Activated CD8-positive, alpha-beta T cell treated with anti-CD3 and anti-CD28 coated beads, Interleukin-2, amount 10 ng/mL, durations not matched to agents 7 days and 5 days (primary cell): ENCODE results near the gene IFT43. TPM values are rescaled to one million over a fixed set of nuclear protein-coding genes. Genes with fewer than 3 reads are reported as not detected.

Experiments used
- ATAC-seq: fragments of 150-1000 bp; cut with Tn5 transposase; one replicate; pipeline ENCODE4 v1.10.0; 2021; ENCODE audit warnings: moderate library complexity
- CTCF ChIA-PET: fragments of 350-600 bp; sonication (Branson Sonifier 250); formaldehyde crosslinking; loops from one replicate; lab custom pipeline; 2021; ENCODE audit warnings: antibody characterized with exemption; lab: Charles Lee
- POLR2A ChIA-PET: fragments of 350-600 bp; sonication (Branson Sonifier 250); formaldehyde crosslinking; loops from one replicate; lab custom pipeline; 2021; ENCODE audit warnings: antibody characterized with exemption; lab: Charles Lee
- DNase-seq: peaks from one replicate; pipeline ENCODE4 v3.0.0-alpha.2; 2020
- H3K27ac Mint-ChIP-seq: one replicate; pipeline ENCODE4 v1.8.0; 2021; ENCODE audit warnings: mild to moderate bottlenecking, mixed read lengths
- H3K27me3 Mint-ChIP-seq: one replicate; pipeline ENCODE4 v1.8.0; 2021; ENCODE audit warnings: low read depth, mixed read lengths
- H3K36me3 Mint-ChIP-seq: one replicate; pipeline ENCODE4 v1.8.0; 2021; ENCODE audit warnings: low read depth, mixed read lengths
- H3K4me1 Mint-ChIP-seq: one replicate; pipeline ENCODE4 v1.8.0; 2021; ENCODE audit warnings: low read depth, mixed read lengths
- H3K4me3 Mint-ChIP-seq: one replicate; pipeline ENCODE4 v1.8.0; 2021; ENCODE audit warnings: mild to moderate bottlenecking, mixed read lengths
- H3K9me3 Mint-ChIP-seq: one replicate; pipeline ENCODE4 v1.8.0; 2022; ENCODE audit warnings: mixed read lengths; ENCODE audit not compliant: insufficient read depth
- total RNA-seq, 2 experiments: library from RNA; stranded (reverse); gene quantifications; one replicate each; pipeline ENCODE4 v1.2.3, GENCODE V29; 2021

Gene IFT43
- total RNA-seq, 2 experiments from 2014 or later, result 5.3 to 5.9 TPM

- no peaks in the 10 kb centered on the region for H3K36me3 Mint-ChIP-seq
- H3K27me3 Mint-ChIP-seq, result no peaks in the 10 kb centered on the region
- H3K4me3 Mint-ChIP-seq, result no peak overlapping the region
- DNase-seq, result no peak
- no peak overlapping the region for H3K27ac Mint-ChIP-seq
- H3K9me3 Mint-ChIP-seq, result no peaks in the 10 kb centered on the region
- no peak for ATAC-seq
- H3K4me1 Mint-ChIP-seq, result no peaks in the 10 kb centered on the region
- POLR2A ChIA-PET, result no interaction called here
- CTCF ChIA-PET, result interaction anchor here (0.8 to 1.0 kb wide), 3 partner anchors 298 to 346 kb away, joined by 3 to 4 read pairs (median 3); no protein-coding TSS in a partner anchor
Observed at GRCh38 chr14:76055330-76055729, 69.8 kb downstream of the IFT43 start.

- Mint-ChIP-seq H3K4me3 (no peak overlapping the region), H3K27me3 (no peaks in the 10 kb centered on the region), H3K27ac (no peak overlapping the region), H3K36me3 (no peaks in the 10 kb centered on the region), H3K9me3 (no peaks in the 10 kb centered on the region), H3K4me1 (no peaks in the 10 kb centered on the region)
- DNase-seq, result no peak
- ATAC-seq, result no peak
- ChIA-PET CTCF (interaction anchor here (0.9 to 1.0 kb wide), 2 partner anchors 297 to 347 kb away, joined by 3 to 4 read pairs; no protein-coding TSS in a partner anchor), POLR2A (interaction anchor here (0.6 kb wide), 1 partner anchor 65 kb away, joined by 3 read pairs; no protein-coding TSS in a partner anchor)
Observed at GRCh38 chr14:76056128-76056527, 70.6 kb downstream of the IFT43 start.

GRCh38 chr14:76057914-76058313 lies 72.4 kb downstream of the IFT43 start:
- no peaks in the 10 kb centered on the region for H3K27me3 Mint-ChIP-seq
- ATAC-seq, result no peak
- no peaks in the 10 kb centered on the region for H3K36me3 Mint-ChIP-seq
- DNase-seq, result no peak
- H3K4me3 Mint-ChIP-seq, result no peak overlapping the region
- no peaks in the 10 kb centered on the region for H3K9me3 Mint-ChIP-seq
- ChIA-PET CTCF (no interaction called here), POLR2A (no interaction called here)
- H3K27ac Mint-ChIP-seq, result no peak overlapping the region
- H3K4me1 Mint-ChIP-seq, result no peaks in the 10 kb centered on the region

GRCh38 chr14:76063327-76063726 lies 77.8 kb downstream of the IFT43 start:
- DNase-seq, result no peak
- ChIA-PET CTCF (interaction anchor here (1.7 kb wide), 2 partner anchors 13 to 289 kb away, joined by 5 read pairs; no protein-coding TSS in a partner anchor), POLR2A (no interaction called here)
- Mint-ChIP-seq H3K27ac (no peak overlapping the region), H3K36me3 (no peaks in the 10 kb centered on the region), H3K9me3 (peaks cover 7% of the 10 kb centered on the region), H3K27me3 (no peaks in the 10 kb centered on the region), H3K4me3 (no peak overlapping the region), H3K4me1 (no peaks in the 10 kb centered on the region)
- no peak for ATAC-seq

GRCh38 chr14:76065519-76065918 lies 80.0 kb downstream of the IFT43 start:
- Mint-ChIP-seq H3K27me3 (no peaks in the 10 kb centered on the region), H3K4me3 (no peak overlapping the region), H3K27ac (no peak overlapping the region), H3K9me3 (peaks cover 7% of the 10 kb centered on the region), H3K4me1 (no peaks in the 10 kb centered on the region), H3K36me3 (no peaks in the 10 kb centered on the region)
- DNase-seq (no peak), ATAC-seq (no peak)
- ChIA-PET POLR2A (no interaction called here), CTCF (interaction anchor here (1.0 kb wide), 1 partner anchor 15 kb away, joined by 4 read pairs; no protein-coding TSS in a partner anchor)

GRCh38 chr14:76067536-76067935 lies 82.0 kb downstream of the IFT43 start:
- POLR2A ChIA-PET, result no interaction called here
- H3K27me3 Mint-ChIP-seq, result no peaks in the 10 kb centered on the region
- no peak for ATAC-seq
- H3K9me3 Mint-ChIP-seq, result peaks cover 7% of the 10 kb centered on the region
- H3K4me1 Mint-ChIP-seq, result no peaks in the 10 kb centered on the region
- no peaks in the 10 kb centered on the region for H3K36me3 Mint-ChIP-seq
- no peak overlapping the region for H3K4me3 Mint-ChIP-seq
- CTCF ChIA-PET, result no interaction called here
- no peak for DNase-seq
- no peak overlapping the region for H3K27ac Mint-ChIP-seq

- no peak for DNase-seq
- no peaks in the 10 kb centered on the region for H3K9me3 Mint-ChIP-seq
- no peaks in the 10 kb centered on the region for H3K4me1 Mint-ChIP-seq
- H3K4me3 Mint-ChIP-seq, result no peak overlapping the region
- no peak for ATAC-seq
- H3K36me3 Mint-ChIP-seq, result no peaks in the 10 kb centered on the region
- ChIA-PET POLR2A (no interaction called here), CTCF (no interaction called here)
- no peak overlapping the region for H3K27ac Mint-ChIP-seq
- H3K27me3 Mint-ChIP-seq, result no peaks in the 10 kb centered on the region
Observed at GRCh38 chr14:76073717-76074116, 88.2 kb downstream of the IFT43 start.

- Mint-ChIP-seq H3K27ac (no peak overlapping the region), H3K9me3 (no peaks in the 10 kb centered on the region), H3K4me1 (no peaks in the 10 kb centered on the region), H3K27me3 (no peaks in the 10 kb centered on the region), H3K36me3 (no peaks in the 10 kb centered on the region), H3K4me3 (no peak overlapping the region)
- POLR2A ChIA-PET, result no interaction called here
- ATAC-seq (no peak), DNase-seq (no peak)
- CTCF ChIA-PET, result no interaction called here
Observed at GRCh38 chr14:76077340-76077739, 91.8 kb downstream of the IFT43 start.

GRCh38 chr14:76078501-76078900 lies 92.9 kb downstream of the IFT43 start:
- Mint-ChIP-seq H3K4me3 (no peak overlapping the region), H3K4me1 (no peaks in the 10 kb centered on the region), H3K9me3 (no peaks in the 10 kb centered on the region), H3K36me3 (no peaks in the 10 kb centered on the region), H3K27ac (no peak overlapping the region), H3K27me3 (no peaks in the 10 kb centered on the region)
- no peak for DNase-seq
- ChIA-PET POLR2A (no interaction called here), CTCF (no interaction called here)
- no peak for ATAC-seq

GRCh38 chr14:76080025-76080424 lies 94.5 kb downstream of the IFT43 start:
- no peak for ATAC-seq
- H3K27ac Mint-ChIP-seq, result no peak overlapping the region
- H3K36me3 Mint-ChIP-seq, result no peaks in the 10 kb centered on the region
- H3K27me3 Mint-ChIP-seq, result no peaks in the 10 kb centered on the region
- ChIA-PET POLR2A (no interaction called here), CTCF (no interaction called here)
- H3K4me3 Mint-ChIP-seq, result no peak overlapping the region
- no peak for DNase-seq
- H3K9me3 Mint-ChIP-seq, result no peaks in the 10 kb centered on the region
- H3K4me1 Mint-ChIP-seq, result no peaks in the 10 kb centered on the region

GRCh38 chr14:76080471-76080870 lies 94.9 kb downstream of the IFT43 start:
- Mint-ChIP-seq H3K4me3 (no peak overlapping the region), H3K9me3 (no peaks in the 10 kb centered on the region), H3K36me3 (no peaks in the 10 kb centered on the region), H3K4me1 (no peaks in the 10 kb centered on the region), H3K27ac (no peak overlapping the region), H3K27me3 (no peaks in the 10 kb centered on the region)
- ChIA-PET CTCF (no interaction called here), POLR2A (no interaction called here)
- ATAC-seq (no peak), DNase-seq (no peak)

- ATAC-seq (no peak), DNase-seq (no peak)
- H3K27ac Mint-ChIP-seq, result no peak overlapping the region
- no peak overlapping the region for H3K4me3 Mint-ChIP-seq
- H3K4me1 Mint-ChIP-seq, result no peaks in the 10 kb centered on the region
- ChIA-PET CTCF (no interaction called here), POLR2A (no interaction called here)
- H3K27me3 Mint-ChIP-seq, result no peaks in the 10 kb centered on the region
- H3K9me3 Mint-ChIP-seq, result no peaks in the 10 kb centered on the region
- H3K36me3 Mint-ChIP-seq, result no peaks in the 10 kb centered on the region
Observed at GRCh38 chr14:76081642-76082041, 96.1 kb downstream of the IFT43 start.
